B cell (primary cell): ENCODE results near the gene EPN1.

Experiments
- CTCF ChIP-seq: fragments of 200-600 bp; IDR thresholded peaks from one replicate; pipeline ENCODE4 v1.8.0; 2022; ENCODE audit warnings: antibody characterized with exemption, mild to moderate bottlenecking
- EZH2 ChIP-seq: IDR thresholded peaks from 2 replicates; pipeline ENCODE4 v1.6.1; 2012; ENCODE audit warnings: borderline replicate concordance, low read depth, mild to moderate bottlenecking, moderate library complexity, low read length; ENCODE audit not compliant: insufficient read depth, poor library complexity, severe bottlenecking

DNA sequence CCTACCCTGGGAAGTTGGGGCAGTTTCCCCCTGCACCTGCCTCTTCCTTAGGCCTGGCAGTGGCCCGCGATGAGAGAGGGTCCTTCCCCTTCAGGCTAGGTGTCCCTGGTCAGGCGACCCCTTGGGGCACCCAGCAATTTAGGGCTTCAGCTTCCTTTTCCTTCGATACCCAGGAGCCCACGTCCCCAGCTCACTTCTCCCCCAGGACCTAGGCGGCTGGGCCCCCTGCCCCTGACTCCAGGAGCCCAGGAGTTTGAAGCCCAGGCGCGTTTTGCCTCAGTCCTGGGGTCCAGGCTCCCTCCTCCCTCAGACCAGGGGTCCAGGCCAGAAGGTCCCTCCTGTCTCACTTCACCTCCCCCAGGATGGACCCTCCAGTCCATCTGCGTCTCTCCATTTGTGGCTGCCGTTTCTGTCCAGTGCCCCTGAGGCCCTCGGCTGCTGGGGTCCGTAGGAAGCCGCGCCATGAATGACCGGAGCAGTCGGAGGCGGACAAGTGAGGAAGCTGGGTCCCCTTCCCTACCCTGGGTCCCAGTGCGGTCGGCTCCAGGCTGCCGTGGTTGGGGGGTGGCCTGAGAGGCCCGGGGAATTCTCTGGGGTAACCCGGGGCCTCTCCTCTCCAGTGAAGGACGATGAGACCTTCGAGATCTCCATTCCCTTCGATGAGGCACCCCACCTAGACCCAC is 26.3 kb upstream of the EPN1 start:
- TF ChIP-seq CTCF (no peak), EZH2 (no peak)
